C4-2B (cell line): Measurements from ENCODE around the gene SYNDIG1.

Experiments
- ZFX ChIP-seq: fragments of 450-650 bp; IDR thresholded peaks from 2 replicates; pipeline ENCODE4 v1.6.1; 2017
- TF ChIP-seq, protein P1 (sequence below): fragments of 450-650 bp; conservative IDR thresholded peaks from 2 replicates; pipeline ENCODE4 v1.5.1; 2017; ENCODE audit warnings: mild to moderate bottlenecking

DNA sequence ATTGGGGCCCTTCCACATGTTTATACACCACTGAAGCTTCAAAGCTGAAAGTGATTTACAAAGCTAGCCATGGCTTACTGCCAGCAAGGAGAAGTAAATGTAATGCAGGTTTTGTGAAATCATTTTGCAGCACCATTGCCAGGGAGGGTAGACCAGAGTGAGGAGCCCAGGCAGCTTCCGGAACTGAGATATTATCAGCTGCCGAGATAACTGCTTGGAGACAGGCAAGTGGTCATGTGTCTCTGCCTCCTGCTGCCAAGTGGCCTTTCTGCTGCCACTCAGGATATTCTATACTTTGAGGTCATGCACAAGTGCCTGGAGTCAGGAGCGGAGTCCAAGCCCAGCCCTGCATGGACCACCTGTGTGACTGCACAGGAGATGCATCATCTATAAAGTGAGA lies 160.2 kb downstream of the SYNDIG1 start:
- TF ChIP-seq, protein P1, sequence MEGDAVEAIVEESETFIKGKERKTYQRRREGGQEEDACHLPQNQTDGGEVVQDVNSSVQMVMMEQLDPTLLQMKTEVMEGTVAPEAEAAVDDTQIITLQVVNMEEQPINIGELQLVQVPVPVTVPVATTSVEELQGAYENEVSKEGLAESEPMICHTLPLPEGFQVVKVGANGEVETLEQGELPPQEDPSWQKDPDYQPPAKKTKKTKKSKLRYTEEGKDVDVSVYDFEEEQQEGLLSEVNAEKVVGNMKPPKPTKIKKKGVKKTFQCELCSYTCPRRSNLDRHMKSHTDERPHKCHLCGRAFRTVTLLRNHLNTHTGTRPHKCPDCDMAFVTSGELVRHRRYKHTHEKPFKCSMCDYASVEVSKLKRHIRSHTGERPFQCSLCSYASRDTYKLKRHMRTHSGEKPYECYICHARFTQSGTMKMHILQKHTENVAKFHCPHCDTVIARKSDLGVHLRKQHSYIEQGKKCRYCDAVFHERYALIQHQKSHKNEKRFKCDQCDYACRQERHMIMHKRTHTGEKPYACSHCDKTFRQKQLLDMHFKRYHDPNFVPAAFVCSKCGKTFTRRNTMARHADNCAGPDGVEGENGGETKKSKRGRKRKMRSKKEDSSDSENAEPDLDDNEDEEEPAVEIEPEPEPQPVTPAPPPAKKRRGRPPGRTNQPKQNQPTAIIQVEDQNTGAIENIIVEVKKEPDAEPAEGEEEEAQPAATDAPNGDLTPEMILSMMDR, result no peak
- TF ChIP-seq ZFX, result no peak
